ENCODE results near the gene PYY.

PYY gene

DNA sequence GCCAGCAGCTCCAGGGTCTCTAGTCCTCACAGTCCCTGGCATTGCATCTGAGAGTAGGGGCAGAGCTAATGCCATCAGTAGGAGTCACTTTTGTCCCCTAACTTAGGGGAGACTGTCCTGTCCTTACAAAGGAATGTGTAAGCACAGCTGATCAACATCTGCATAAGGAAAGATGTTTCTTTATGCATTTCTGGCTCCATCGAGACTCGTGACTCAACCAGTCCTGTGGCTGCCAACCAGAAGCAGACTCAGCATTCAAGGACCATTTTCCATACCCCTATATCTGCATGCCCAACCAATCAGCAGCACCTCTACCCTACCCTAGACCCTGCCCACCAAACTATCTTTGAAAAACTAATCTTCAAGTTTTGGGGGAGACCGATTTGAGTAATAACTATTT lies 38.2 kb downstream of the PYY start:
- TF ChIP-seq FOXP2 (optimal IDR thresholded peaks at IDR 0.05; ENCODE audit: borderline replicate concordance, extremely low read depth, extremely low read length, insufficient read depth) (no peak), POLR2AphosphoS5 (IDR thresholded peaks at IDR 0.05; ENCODE audit: low read depth, low read length) (no peak), TAF1 (IDR thresholded peaks at IDR 0.05; ENCODE audit: borderline replicate concordance, insufficient read depth, low read length) (no peak), SIN3A (IDR thresholded peaks at IDR 0.05; ENCODE audit: borderline replicate concordance, insufficient read depth, low read length) (no peak)
- TF ChIP-seq, protein P1, sequence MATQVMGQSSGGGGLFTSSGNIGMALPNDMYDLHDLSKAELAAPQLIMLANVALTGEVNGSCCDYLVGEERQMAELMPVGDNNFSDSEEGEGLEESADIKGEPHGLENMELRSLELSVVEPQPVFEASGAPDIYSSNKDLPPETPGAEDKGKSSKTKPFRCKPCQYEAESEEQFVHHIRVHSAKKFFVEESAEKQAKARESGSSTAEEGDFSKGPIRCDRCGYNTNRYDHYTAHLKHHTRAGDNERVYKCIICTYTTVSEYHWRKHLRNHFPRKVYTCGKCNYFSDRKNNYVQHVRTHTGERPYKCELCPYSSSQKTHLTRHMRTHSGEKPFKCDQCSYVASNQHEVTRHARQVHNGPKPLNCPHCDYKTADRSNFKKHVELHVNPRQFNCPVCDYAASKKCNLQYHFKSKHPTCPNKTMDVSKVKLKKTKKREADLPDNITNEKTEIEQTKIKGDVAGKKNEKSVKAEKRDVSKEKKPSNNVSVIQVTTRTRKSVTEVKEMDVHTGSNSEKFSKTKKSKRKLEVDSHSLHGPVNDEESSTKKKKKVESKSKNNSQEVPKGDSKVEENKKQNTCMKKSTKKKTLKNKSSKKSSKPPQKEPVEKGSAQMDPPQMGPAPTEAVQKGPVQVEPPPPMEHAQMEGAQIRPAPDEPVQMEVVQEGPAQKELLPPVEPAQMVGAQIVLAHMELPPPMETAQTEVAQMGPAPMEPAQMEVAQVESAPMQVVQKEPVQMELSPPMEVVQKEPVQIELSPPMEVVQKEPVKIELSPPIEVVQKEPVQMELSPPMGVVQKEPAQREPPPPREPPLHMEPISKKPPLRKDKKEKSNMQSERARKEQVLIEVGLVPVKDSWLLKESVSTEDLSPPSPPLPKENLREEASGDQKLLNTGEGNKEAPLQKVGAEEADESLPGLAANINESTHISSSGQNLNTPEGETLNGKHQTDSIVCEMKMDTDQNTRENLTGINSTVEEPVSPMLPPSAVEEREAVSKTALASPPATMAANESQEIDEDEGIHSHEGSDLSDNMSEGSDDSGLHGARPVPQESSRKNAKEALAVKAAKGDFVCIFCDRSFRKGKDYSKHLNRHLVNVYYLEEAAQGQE (IDR thresholded peaks at IDR 0.05; ENCODE audit: insufficient read depth in 1 of 2, low read depth in 2 of 2, low read length in 2 of 2) = no peak

DNA sequence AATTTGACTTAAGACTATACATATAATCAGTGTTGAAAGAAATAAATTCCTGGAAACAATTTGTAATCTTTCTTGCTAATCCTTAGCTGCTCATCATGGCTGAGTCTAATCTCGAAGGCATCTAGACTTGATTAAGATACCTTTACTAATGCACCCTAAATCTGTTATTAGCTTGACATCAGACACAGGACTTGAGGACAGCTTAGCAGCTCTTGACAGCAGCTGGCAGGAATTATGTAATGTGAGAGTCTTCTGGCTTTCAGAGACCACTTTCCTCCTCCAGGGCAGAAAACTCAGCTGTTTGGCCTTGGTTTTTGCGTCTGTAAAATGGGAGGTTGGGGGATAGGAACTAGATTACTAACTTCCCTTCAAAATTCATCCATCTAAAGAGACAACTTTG lies 39.3 kb downstream of the PYY start:
- no peak for TF ChIP-seq FOXP2 (optimal IDR thresholded peaks at IDR 0.05; ENCODE audit: borderline replicate concordance, extremely low read depth, extremely low read length, insufficient read depth)
- no peak for TF ChIP-seq SIN3A (IDR thresholded peaks at IDR 0.05; ENCODE audit: borderline replicate concordance, insufficient read depth, low read length)
- no peak for TF ChIP-seq POLR2AphosphoS5 (IDR thresholded peaks at IDR 0.05; ENCODE audit: low read depth, low read length)
- TF ChIP-seq TAF1 (IDR thresholded peaks at IDR 0.05; ENCODE audit: borderline replicate concordance, insufficient read depth, low read length) = no peak
- TF ChIP-seq, protein P1 (IDR thresholded peaks at IDR 0.05; ENCODE audit: insufficient read depth in 1 of 2, low read depth in 2 of 2, low read length in 2 of 2) = no peak

DNA sequence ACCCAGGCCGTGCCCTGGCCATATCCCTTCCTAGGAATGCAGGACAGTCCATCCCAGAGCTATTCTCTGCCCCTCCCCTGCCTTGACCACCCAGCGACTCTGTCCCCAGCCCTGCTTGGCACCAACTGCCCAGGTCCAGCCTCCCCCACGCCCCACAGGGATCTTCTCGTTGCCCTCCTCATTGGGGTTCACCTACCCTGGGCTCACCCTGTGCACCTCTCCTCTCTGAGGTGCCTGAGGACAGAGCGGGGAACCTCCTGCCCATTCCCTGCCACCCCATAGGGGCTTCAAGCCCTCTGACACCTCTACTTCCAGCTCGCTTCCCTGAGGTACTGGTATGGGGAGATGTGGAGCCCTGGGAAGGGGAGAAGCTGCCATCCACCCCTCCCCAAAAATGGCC lies 40.2 kb downstream of the PYY start:
- TF ChIP-seq SIN3A (IDR thresholded peaks at IDR 0.05; ENCODE audit: borderline replicate concordance, insufficient read depth, low read length) (no peak), POLR2AphosphoS5 (IDR thresholded peaks at IDR 0.05; ENCODE audit: low read depth, low read length) (no peak), TAF1 (IDR thresholded peaks at IDR 0.05; ENCODE audit: borderline replicate concordance, insufficient read depth, low read length) (no peak), FOXP2 (optimal IDR thresholded peaks at IDR 0.05; ENCODE audit: borderline replicate concordance, extremely low read depth, extremely low read length, insufficient read depth) (no peak)
- TF ChIP-seq, protein P1 (IDR thresholded peaks at IDR 0.05; ENCODE audit: insufficient read depth in 1 of 2, low read depth in 2 of 2, low read length in 2 of 2) = no peak

DNA sequence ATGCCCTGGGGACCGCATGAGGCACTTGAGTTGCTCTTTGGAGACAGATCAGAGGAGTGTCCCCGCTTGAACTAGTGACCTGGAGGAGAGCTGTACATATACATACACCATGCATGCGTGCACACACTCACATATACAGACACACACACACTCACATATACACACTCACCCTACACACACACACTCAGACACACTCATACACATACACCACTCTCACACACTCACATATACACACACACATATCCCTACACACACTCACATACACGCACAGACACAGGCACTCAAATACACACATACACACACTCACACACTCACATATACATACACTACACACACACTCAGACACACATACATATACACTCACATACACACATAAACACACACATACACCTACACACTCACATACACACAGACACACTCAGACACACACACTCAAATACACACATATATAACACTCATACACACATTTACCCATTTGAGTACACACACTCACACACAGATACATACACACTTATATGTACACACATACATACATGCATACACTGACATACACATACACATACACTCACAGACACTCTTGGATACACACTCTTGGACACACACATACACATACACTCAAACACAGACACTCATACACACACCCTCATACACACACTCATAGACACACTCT lies 41.0 kb downstream of the PYY start:
- no peak for TF ChIP-seq TAF1 (IDR thresholded peaks at IDR 0.05; ENCODE audit: borderline replicate concordance, insufficient read depth, low read length)
- no peak for TF ChIP-seq SIN3A (IDR thresholded peaks at IDR 0.05; ENCODE audit: borderline replicate concordance, insufficient read depth, low read length)
- TF ChIP-seq FOXP2 (optimal IDR thresholded peaks at IDR 0.05; ENCODE audit: borderline replicate concordance, extremely low read depth, extremely low read length, insufficient read depth) = no peak
- TF ChIP-seq POLR2AphosphoS5 (IDR thresholded peaks at IDR 0.05; ENCODE audit: low read depth, low read length) = no peak
- TF ChIP-seq, protein P1 (IDR thresholded peaks at IDR 0.05; ENCODE audit: insufficient read depth in 1 of 2, low read depth in 2 of 2, low read length in 2 of 2) = no peak
